AG09309 (cell line): ENCODE data around the gene LTBP1.

Source experiments
- DNase-seq: peaks from one replicate; pipeline ENCODE4 v3.0.0-alpha.2; 2010; ENCODE audit warnings: low read depth
- H3K4me3 ChIP-seq: 2 replicates; pipeline ENCODE4 v1.5.1; 2011; ENCODE audit warnings: mild to moderate bottlenecking, low read depth, low read length, moderate library complexity; ENCODE audit not compliant: control insufficient read depth
- TF ChIP-seq, protein P1 (sequence below): IDR thresholded peaks from 2 replicates; pipeline ENCODE4 v1.5.1; 2011; ENCODE audit warnings: mild to moderate bottlenecking, low read depth, low read length, inconsistent platforms; ENCODE audit not compliant: insufficient read depth, control insufficient read depth; ENCODE audit errors: missing control alignments

Gene LTBP1

DNA sequence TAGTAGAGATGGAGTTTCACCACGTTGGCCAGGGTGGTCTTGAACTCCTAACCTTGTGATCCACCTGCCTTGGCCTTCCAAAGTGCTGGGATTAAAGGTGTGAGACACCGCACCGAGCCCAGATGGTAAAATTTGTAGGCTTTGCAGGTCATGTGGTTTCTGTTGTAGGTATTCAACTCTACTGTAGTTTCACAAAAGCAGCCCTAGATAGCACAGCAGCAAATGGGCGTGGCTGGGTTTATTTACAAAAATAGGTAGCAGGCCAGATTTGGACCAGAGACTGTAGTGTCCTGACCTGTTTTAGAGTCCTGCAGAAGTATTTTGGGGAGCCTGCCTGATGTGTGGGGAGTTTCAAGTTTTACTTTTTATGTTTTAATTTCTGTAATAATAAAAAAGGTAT, 445.6 kb downstream of the LTBP1 start:
- TF ChIP-seq, protein P1, sequence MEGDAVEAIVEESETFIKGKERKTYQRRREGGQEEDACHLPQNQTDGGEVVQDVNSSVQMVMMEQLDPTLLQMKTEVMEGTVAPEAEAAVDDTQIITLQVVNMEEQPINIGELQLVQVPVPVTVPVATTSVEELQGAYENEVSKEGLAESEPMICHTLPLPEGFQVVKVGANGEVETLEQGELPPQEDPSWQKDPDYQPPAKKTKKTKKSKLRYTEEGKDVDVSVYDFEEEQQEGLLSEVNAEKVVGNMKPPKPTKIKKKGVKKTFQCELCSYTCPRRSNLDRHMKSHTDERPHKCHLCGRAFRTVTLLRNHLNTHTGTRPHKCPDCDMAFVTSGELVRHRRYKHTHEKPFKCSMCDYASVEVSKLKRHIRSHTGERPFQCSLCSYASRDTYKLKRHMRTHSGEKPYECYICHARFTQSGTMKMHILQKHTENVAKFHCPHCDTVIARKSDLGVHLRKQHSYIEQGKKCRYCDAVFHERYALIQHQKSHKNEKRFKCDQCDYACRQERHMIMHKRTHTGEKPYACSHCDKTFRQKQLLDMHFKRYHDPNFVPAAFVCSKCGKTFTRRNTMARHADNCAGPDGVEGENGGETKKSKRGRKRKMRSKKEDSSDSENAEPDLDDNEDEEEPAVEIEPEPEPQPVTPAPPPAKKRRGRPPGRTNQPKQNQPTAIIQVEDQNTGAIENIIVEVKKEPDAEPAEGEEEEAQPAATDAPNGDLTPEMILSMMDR: no peak
- DNase-seq: no peak

GRCh38 chr2:33395034-33395433, 448.3 kb downstream of the LTBP1 start:
- no peak overlapping the region for H3K4me3 ChIP-seq
- TF ChIP-seq, protein P1: no peak

More for the DNA sequence above, 445.6 kb downstream of the LTBP1 start:
- H3K4me3 ChIP-seq: no peak overlapping the region

DNA sequence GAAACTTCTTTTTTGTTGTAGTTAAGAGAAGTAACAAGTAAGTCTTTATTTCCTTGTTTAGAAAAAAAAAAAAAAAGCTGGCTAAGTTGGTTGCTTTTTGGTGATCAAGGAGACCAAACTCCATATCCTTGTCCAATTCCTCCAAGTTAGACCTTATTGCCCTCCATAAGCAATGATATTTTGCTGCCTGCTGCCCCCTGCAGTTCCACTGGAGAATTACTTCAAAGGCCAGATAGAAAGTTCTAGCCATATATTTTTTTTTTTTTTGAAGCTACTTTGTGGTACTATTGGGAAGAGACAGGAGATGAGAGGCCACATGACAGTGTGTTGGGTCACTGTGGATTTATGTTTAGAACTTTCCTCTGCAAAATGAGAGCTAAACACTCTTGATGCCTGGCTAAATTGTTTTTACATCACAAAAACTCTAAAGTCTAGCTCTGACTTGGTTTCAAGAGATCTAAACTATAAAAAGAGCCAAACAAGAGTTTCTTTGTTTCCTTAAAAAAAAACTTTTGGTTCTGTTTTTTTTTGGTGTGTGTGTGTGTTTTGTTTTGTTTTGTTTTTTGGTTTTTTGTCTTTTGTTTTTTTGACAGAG, 449.0 kb downstream of the LTBP1 start:
- TF ChIP-seq, protein P1: peak; percentile 77
- no peak for DNase-seq

More at GRCh38 chr2:33395034-33395433, 448.3 kb downstream of the LTBP1 start:
- no peak for DNase-seq

GRCh38 chr2:33404321-33404720, 457.6 kb downstream of the LTBP1 start:
- TF ChIP-seq, protein P1: no peak
- no peak overlapping the region for H3K4me3 ChIP-seq
- no peak for DNase-seq

More for the DNA sequence above, 449.0 kb downstream of the LTBP1 start:
- H3K4me3 ChIP-seq: no peak overlapping the region

DNA sequence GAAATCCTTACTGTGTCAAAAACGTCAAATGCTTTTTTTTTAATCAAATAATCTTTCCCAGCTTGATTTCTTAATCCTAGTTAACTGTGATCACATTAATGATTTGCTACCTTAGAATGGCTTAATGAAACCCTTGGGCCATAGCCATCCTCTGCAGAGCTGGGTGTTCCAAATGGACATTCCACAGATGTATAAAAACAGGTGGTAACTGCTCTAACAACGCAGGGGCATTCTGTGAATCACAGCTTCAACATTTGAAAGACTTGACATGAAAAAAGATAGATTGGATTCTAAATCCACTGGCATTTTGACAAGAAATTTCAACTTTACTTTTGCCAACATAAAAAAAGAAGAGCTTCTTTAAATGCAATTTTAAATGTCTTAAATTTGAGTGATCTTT, 459.9 kb downstream of the LTBP1 start:
- no peak for DNase-seq
- TF ChIP-seq, protein P1: no peak

GRCh38 chr2:33408109-33408508, 461.4 kb downstream of the LTBP1 start:
- DNase-seq: no peak
- H3K4me3 ChIP-seq: no peak overlapping the region
- TF ChIP-seq, protein P1: no peak

More for the DNA sequence above, 459.9 kb downstream of the LTBP1 start:
- no peak overlapping the region for H3K4me3 ChIP-seq
